ENCODE data around the gene FHOD3. TPM values are rescaled to one million over a fixed set of nuclear protein-coding genes. Genes with fewer than 3 reads are reported as not detected.

FHOD3 gene
- total and polyA plus RNA-seq, 2 donors (not counting 1 experiment from before 2014, with no cell fraction given): not detected

DNA sequence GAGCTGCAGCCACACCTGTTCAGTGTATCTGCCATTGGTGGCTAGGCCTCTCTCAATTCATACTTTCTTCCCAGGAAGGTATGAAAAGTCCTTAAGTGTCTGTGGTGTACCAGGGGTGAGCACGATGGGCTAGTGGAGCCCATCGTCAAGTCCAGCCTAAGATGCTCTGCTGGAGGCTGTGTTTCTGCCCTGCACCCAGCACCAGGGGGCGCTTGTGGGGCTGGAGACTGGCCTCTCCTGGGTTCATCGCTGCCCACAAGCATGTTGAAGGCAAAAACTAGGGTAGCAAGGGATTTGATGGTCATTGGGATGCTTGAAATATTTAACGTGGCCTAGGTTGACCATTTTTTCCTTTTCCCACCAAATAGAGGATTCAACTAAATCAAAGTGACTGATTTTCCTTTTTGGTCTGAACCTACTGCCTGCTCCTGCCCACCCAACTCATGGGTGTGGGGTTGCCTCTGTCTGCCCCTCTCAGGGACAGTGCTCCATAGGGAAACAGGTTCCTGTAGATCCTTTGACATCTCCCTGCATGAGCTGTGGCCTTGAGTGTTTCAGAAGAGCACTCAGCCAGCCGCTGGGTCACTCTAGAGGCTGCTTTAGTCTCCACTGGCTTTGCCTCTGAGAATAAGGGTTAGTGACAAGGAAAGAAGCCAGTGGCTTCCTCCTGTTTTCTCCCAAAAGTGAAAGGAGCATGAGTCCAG lies 472.2 kb downstream of the FHOD3 start:
- H3K27ac Mint-ChIP-seq: no peak overlapping the region
- ATAC-seq (ENCODE audit: low read depth) (no peak), DNase-seq (no peak)
- ChIA-PET CTCF (no interaction called here), POLR2A (no interaction called here)
- Histone ChIP-seq H3K36me3 (replicated peaks in 1 of 2; ENCODE audit: control extremely low read depth in 1 of 2, control insufficient read depth in 1 of 2, extremely low read depth in 1 of 2, insufficient read depth in 2 of 2, low read length in 1 of 2) (no peaks in the 10 kb centered on the region), H3K4me2 (replicated peaks; ENCODE audit: low read depth, low read length, poor library complexity, severe bottlenecking) (no peak overlapping the region), H2AFZ (ENCODE audit: insufficient read depth, low read depth, low read length, poor library complexity, severe bottlenecking) (no peak overlapping the region), H3K79me2 (ENCODE audit: control insufficient read depth, insufficient read depth, low read length) (no peaks in the 10 kb centered on the region), H3K9me3 (ENCODE audit: control extremely low read depth in 1 of 3, control insufficient read depth in 2 of 3, insufficient read depth in 1 of 3, low read length in 2 of 3) (peaks cover 0 to 11% (median 1%) of the 10 kb centered on the region in 3 donors), H3K27ac (ENCODE audit: low read length in 2 of 2) (no peak overlapping the region), H3K4me1 (ENCODE audit: control insufficient read depth in 2 of 2, insufficient read depth in 2 of 2, low read length in 2 of 2) (peaks cover 6 to 8% of the 10 kb centered on the region in 2 donors), H3K9ac (ENCODE audit: low read length) (no peak overlapping the region), H3K27me3 (replicated peaks in 1 of 4; ENCODE audit: control extremely low read depth in 1 of 4, control insufficient read depth in 3 of 4, insufficient read depth in 4 of 4, low read length in 3 of 4) (no peaks in the 10 kb centered on the region), H3K4me3 (ENCODE audit: control extremely low read depth in 1 of 5, extremely low read depth in 1 of 5, insufficient read depth in 1 of 5, low read depth in 2 of 5, low read length in 4 of 5) (no peak overlapping the region), H4K20me1 (ENCODE audit: control insufficient read depth, insufficient read depth, low read length, poor library complexity, severe bottlenecking) (no peaks in the 10 kb centered on the region)
- H3K27me3 Mint-ChIP-seq: no peaks in the 10 kb centered on the region
- H3K9me3 Mint-ChIP-seq (ENCODE audit: insufficient read depth): no peaks in the 10 kb centered on the region
- peaks cover 10% of the 10 kb centered on the region for H3K4me1 Mint-ChIP-seq
- H3K4me3 Mint-ChIP-seq: no peak overlapping the region
- 73% methylated on average over 3 of the region's 6 CpGs for WGBS (ENCODE audit: insufficient coverage)
- no peak for TF ChIP-seq EZH2 (IDR thresholded peaks at IDR 0.05; ENCODE audit: borderline replicate concordance, insufficient read depth, low read depth, low read length, poor library complexity, severe bottlenecking)
- TF ChIP-seq, protein P1, sequence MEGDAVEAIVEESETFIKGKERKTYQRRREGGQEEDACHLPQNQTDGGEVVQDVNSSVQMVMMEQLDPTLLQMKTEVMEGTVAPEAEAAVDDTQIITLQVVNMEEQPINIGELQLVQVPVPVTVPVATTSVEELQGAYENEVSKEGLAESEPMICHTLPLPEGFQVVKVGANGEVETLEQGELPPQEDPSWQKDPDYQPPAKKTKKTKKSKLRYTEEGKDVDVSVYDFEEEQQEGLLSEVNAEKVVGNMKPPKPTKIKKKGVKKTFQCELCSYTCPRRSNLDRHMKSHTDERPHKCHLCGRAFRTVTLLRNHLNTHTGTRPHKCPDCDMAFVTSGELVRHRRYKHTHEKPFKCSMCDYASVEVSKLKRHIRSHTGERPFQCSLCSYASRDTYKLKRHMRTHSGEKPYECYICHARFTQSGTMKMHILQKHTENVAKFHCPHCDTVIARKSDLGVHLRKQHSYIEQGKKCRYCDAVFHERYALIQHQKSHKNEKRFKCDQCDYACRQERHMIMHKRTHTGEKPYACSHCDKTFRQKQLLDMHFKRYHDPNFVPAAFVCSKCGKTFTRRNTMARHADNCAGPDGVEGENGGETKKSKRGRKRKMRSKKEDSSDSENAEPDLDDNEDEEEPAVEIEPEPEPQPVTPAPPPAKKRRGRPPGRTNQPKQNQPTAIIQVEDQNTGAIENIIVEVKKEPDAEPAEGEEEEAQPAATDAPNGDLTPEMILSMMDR (IDR thresholded peaks at IDR 0.05): no peak
- intact Hi-C loops (cut with micrococcal nuclease): no loop called here

DNA sequence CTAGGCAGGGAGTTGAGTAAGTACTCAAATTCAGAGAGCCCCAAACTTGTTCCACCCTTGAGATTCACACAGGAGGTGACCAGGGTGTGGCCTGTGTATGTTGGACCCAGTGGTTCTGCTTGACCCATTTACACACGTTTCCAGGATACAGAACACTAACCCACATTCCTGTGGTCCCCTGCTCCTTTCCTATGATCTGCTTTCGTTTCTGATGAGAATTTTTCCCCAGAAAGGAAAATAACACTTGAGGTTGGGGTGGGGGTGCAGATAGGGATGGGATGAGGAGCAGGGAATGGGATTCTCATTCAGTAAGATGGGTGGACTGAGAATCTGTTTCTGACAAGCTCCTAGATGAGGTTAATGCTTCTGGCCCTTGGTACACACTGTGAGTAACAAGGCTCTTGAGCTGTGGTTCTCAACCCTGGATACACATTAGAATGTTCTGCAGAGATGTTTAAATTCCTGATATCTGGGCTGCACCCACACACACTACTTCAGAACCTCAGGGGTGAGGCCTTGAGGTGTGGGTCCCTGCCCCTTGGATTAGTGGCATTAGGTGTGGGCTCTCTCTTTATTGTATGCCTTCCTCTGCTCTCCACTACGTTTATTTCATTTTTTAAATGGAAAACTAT lies 472.9 kb downstream of the FHOD3 start:
- Histone ChIP-seq H3K9ac (ENCODE audit: low read length) (no peak overlapping the region), H3K4me2 (replicated peaks; ENCODE audit: low read depth, low read length, poor library complexity, severe bottlenecking) (no peak overlapping the region), H3K79me2 (ENCODE audit: control insufficient read depth, insufficient read depth, low read length) (no peaks in the 10 kb centered on the region), H3K27me3 (replicated peaks in 1 of 4; ENCODE audit: control extremely low read depth in 1 of 4, control insufficient read depth in 3 of 4, insufficient read depth in 4 of 4, low read length in 3 of 4) (no peaks in the 10 kb centered on the region), H3K4me3 (ENCODE audit: control extremely low read depth in 1 of 5, extremely low read depth in 1 of 5, insufficient read depth in 1 of 5, low read depth in 2 of 5, low read length in 4 of 5) (no peak overlapping the region), H3K27ac (ENCODE audit: low read length in 2 of 2) (no peak overlapping the region), H3K36me3 (replicated peaks in 1 of 2; ENCODE audit: control extremely low read depth in 1 of 2, control insufficient read depth in 1 of 2, extremely low read depth in 1 of 2, insufficient read depth in 2 of 2, low read length in 1 of 2) (no peaks in the 10 kb centered on the region), H3K9me3 (ENCODE audit: control extremely low read depth in 1 of 3, control insufficient read depth in 2 of 3, insufficient read depth in 1 of 3, low read length in 2 of 3) (peaks cover 0 to 11% (median 0%) of the 10 kb centered on the region in 3 donors), H2AFZ (ENCODE audit: insufficient read depth, low read depth, low read length, poor library complexity, severe bottlenecking) (no peak overlapping the region), H4K20me1 (ENCODE audit: control insufficient read depth, insufficient read depth, low read length, poor library complexity, severe bottlenecking) (no peaks in the 10 kb centered on the region), H3K4me1 (ENCODE audit: control insufficient read depth in 2 of 2, insufficient read depth in 2 of 2, low read length in 2 of 2) (peaks cover 6 to 8% of the 10 kb centered on the region in 2 donors)
- no peak for TF ChIP-seq EZH2 (IDR thresholded peaks at IDR 0.05; ENCODE audit: borderline replicate concordance, insufficient read depth, low read depth, low read length, poor library complexity, severe bottlenecking)
- TF ChIP-seq, protein P1 (IDR thresholded peaks at IDR 0.05): no peak
- POLR2A ChIA-PET: no interaction called here
- no peak for DNase-seq
- Mint-ChIP-seq H3K9me3 (ENCODE audit: insufficient read depth) (no peaks in the 10 kb centered on the region), H3K27ac (no peak overlapping the region), H3K4me3 (no peak overlapping the region), H3K27me3 (no peaks in the 10 kb centered on the region), H3K4me1 (peaks cover 10% of the 10 kb centered on the region)
- WGBS (ENCODE audit: insufficient coverage): 100% methylated on average over 1 of the region's 3 CpGs
- intact Hi-C loops (cut with micrococcal nuclease): no loop called here
- CTCF ChIA-PET: no interaction called here
- ATAC-seq (ENCODE audit: low read depth): no peak

All from B cell (primary cell).